DOHH2 (cell line): ENCODE results near the gene KRT85.

Source experiments
- EZH2phosphoT487 ChIP-seq: fragments of 200-600 bp; sonication (generic); IDR thresholded peaks from 2 replicates; pipeline ENCODE4 v1.6.1; 2017; ENCODE audit warnings: borderline replicate concordance, mild to moderate bottlenecking, antibody characterized with exemption, low read length, moderate library complexity, mixed read lengths
- TF ChIP-seq, protein P1 (sequence below): fragments of 200-600 bp; sonication (generic); IDR thresholded peaks from one replicate; pipeline ENCODE4 v1.5.1; 2014; ENCODE audit warnings: antibody characterized with exemption, mild to moderate bottlenecking, low read depth, low read length; ENCODE audit not compliant: poor library complexity, severe bottlenecking

DNA sequence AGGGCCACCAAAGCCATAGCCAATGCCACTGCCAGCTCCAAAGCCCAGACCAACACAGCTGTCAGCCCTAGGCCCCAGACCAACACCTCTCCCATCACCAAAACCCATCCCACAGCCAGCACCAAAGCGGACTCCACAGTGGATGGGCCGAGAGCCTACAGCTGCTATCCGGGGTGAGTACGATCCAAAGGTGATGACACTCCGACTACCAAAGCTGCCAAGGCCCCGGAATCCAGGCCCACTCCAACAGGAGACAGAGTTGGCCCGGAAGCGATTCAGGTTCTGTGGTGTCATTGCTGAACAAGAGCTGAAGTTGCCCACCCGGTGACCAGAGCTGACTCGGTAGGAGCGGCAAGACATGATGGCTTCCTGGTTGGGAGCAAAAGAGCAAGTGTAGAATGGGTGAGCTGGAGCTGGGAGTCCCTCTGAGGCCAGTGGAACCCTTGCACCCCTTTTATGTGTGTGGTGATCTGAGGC, 18.0 kb upstream of the KRT85 start, which contains the start of gene KRT84:
- TF ChIP-seq, protein P1, sequence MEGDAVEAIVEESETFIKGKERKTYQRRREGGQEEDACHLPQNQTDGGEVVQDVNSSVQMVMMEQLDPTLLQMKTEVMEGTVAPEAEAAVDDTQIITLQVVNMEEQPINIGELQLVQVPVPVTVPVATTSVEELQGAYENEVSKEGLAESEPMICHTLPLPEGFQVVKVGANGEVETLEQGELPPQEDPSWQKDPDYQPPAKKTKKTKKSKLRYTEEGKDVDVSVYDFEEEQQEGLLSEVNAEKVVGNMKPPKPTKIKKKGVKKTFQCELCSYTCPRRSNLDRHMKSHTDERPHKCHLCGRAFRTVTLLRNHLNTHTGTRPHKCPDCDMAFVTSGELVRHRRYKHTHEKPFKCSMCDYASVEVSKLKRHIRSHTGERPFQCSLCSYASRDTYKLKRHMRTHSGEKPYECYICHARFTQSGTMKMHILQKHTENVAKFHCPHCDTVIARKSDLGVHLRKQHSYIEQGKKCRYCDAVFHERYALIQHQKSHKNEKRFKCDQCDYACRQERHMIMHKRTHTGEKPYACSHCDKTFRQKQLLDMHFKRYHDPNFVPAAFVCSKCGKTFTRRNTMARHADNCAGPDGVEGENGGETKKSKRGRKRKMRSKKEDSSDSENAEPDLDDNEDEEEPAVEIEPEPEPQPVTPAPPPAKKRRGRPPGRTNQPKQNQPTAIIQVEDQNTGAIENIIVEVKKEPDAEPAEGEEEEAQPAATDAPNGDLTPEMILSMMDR = no peak
- no peak for TF ChIP-seq EZH2phosphoT487
